HG02642 (cell line): ENCODE data around the gene RBMXL2.

Experiments
- ATAC-seq: cut with Tn5 transposase; IDR thresholded peaks from one replicate; pipeline ENCODE4 v1.9.1; 2021; ENCODE audit warnings: mild to moderate bottlenecking; ENCODE audit not compliant: unreplicated experiment, poor library complexity

Gene RBMXL2

GRCh38 chr11:7088921-7089320 lies at the start of gene RBMXL2:
Gene RBMXL2, plus strand, starts transcription at chr11:7088998. Its CDS starts 123 bp downstream, at chr11:7089121.
- no peak for ATAC-seq

- no peak for ATAC-seq
These were observed 42.2 kb upstream of the RBMXL2 start for GRCh38 chr11:7046474-7047175.

- ATAC-seq = no peak
These were observed 38.6 kb upstream of the RBMXL2 start for GRCh38 chr11:7050191-7050590.

- no peak for ATAC-seq
These were observed 31.8 kb upstream of the RBMXL2 start for GRCh38 chr11:7056828-7057513.

GRCh38 chr11:7057641-7058040 lies 31.2 kb upstream of the RBMXL2 start:
- ATAC-seq = no peak

- no peak for ATAC-seq
These were observed 27.9 kb upstream of the RBMXL2 start for GRCh38 chr11:7060868-7061267.

- no peak for ATAC-seq
These were observed 26.3 kb upstream of the RBMXL2 start for GRCh38 chr11:7062534-7062933.

GRCh38 chr11:7072401-7073028 lies 16.3 kb upstream of the RBMXL2 start:
- no peak for ATAC-seq

GRCh38 chr11:7077101-7077500 lies 11.7 kb upstream of the RBMXL2 start:
- ATAC-seq = no peak

- no peak for ATAC-seq
These were observed 9.2 kb upstream of the RBMXL2 start for GRCh38 chr11:7079545-7080135.

GRCh38 chr11:7080900-7081299 lies 7.9 kb upstream of the RBMXL2 start:
- ATAC-seq = no peak

- no peak for ATAC-seq
These were observed 7.4 kb upstream of the RBMXL2 start for GRCh38 chr11:7081441-7081840.

GRCh38 chr11:7089328-7090251 lies 792 bp downstream of the RBMXL2 start:
- no peak for ATAC-seq

- peak; percentile 69 for ATAC-seq
These were observed 9.5 kb downstream of the RBMXL2 start for GRCh38 chr11:7098235-7098832.

GRCh38 chr11:7115780-7116179 lies 27.0 kb downstream of the RBMXL2 start:
- no peak for ATAC-seq

- no peak for ATAC-seq
These were observed 27.6 kb downstream of the RBMXL2 start for GRCh38 chr11:7116370-7116769.

GRCh38 chr11:7138051-7138450 lies 49.3 kb downstream of the RBMXL2 start:
- no peak for ATAC-seq
